ENCODE measurements around the gene INMT. TPM values are rescaled to one million over a fixed set of nuclear protein-coding genes. Genes with fewer than 3 reads are reported as not detected.

Gene INMT
- total and polyA plus RNA-seq, 2 experiments from 2014 or later: 0.09 TPM; not detected in 1

DNA sequence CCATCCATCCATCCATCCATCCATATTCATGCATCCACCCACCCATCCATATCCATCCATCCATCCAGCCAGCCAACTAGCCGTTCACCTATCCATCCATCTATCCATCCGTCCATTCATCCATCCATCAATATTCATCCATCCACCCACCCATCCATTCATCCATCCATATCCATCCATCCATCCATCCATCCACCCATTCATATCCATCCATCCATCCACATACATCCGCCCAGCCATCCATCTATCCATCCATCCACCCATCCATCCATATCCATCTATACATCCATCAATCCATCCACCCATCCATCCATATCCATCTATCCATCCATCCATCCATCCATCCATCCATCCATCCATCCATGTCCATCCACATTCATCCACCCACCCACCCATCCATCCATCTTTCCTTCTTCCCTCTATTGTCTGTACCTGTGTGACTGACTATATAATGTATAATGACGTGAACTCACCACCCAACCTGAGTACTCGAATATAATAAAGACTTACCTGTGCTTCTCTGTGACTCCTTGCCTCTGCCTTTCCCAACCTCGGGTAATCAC, 2.5 kb downstream of the INMT start:
- in situ Hi-C loops (cut with MboI): no loop called here
- Histone ChIP-seq H3K9me3 (ENCODE audit: low read depth) (no peaks in the 10 kb centered on the region), H4K20me1 (ENCODE audit: insufficient read depth) (no peaks in the 10 kb centered on the region), H3K4me2 (ENCODE audit: unreplicated experiment) (no peak overlapping the region), H3K27me3 (replicated peaks; ENCODE audit: insufficient read depth) (no peaks in the 10 kb centered on the region), H3K4me1 (ENCODE audit: insufficient read depth) (peaks cover 26% of the 10 kb centered on the region), H3F3A (ENCODE audit: insufficient read depth) (peaks cover 15% of the 10 kb centered on the region; the same call in 1 of the 2 replicates), H3K4me3 (no peak overlapping the region), H3K27ac (no peak overlapping the region), H3K36me3 (ENCODE audit: low read depth) (no peaks in the 10 kb centered on the region), H2AFZ (no peak overlapping the region), H3K9ac (no peak overlapping the region), H3K9me2 (ENCODE audit: insufficient read depth) (no peaks in the 10 kb centered on the region), H3K79me2 (ENCODE audit: insufficient read depth) (no peaks in the 10 kb centered on the region)
- no peak for DNase-seq
- 72 to 73% methylated on average over 6 of the region's 6 CpGs for WGBS, 2 experiments (ENCODE audit: low coverage in 1 of 2, low lambda C conversion rate in 2 of 2, missing lambda C conversion rate in 2 of 2)
- TF ChIP-seq EZH2 (IDR thresholded peaks at IDR 0.05; ENCODE audit: insufficient read depth, poor library complexity, severe bottlenecking) (no peak), EZH2phosphoT487 (IDR thresholded peaks at IDR 0.05; ENCODE audit: insufficient read depth, low read depth) (no peak)

DNA sequence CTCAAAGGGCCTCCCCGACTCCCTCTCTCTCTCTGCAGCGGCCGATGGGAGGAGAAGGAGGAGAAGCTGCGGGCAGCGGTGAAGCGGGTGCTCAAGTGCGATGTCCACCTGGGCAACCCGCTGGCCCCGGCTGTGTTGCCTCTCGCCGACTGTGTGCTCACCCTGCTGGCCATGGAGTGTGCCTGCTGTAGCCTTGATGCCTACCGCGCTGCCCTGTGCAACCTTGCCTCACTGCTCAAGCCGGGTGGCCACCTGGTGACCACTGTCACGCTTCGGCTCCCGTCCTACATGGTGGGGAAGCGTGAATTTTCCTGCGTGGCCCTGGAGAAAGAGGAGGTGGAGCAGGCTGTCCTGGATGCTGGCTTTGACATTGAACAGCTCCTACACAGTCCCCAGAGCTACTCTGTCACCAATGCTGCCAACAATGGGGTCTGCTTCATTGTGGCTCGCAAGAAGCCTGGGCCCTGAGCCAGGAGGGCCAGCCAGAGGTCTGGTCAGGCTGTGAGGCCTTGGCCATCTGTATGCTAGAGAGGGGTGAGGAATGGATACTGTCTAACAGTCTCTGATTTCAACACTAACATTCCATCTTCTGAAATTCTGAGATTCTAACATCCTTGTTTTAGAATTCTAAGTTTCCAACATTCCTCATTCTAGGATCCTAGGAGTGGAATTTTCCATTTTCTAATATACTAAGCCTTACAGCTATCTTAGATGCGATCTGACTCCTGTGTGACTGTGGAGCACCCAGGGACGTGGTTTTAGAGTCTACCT, 3.6 kb downstream of the INMT start:
- no peak overlapping the region for H3K9ac ChIP-seq
- peaks cover 22% of the 10 kb centered on the region for H3K4me1 ChIP-seq (ENCODE audit: insufficient read depth)
- in situ Hi-C loops (cut with MboI): no loop called here
- H3K9me2 ChIP-seq (ENCODE audit: insufficient read depth): no peaks in the 10 kb centered on the region
- H4K20me1 ChIP-seq (ENCODE audit: insufficient read depth): no peaks in the 10 kb centered on the region
- H3K27ac ChIP-seq: no peak overlapping the region
- no peak overlapping the region for H2AFZ ChIP-seq
- 60 to 61% methylated on average over 20 to 22 of the region's 22 CpGs for WGBS, 2 experiments (ENCODE audit: low coverage in 1 of 2, low lambda C conversion rate in 2 of 2, missing lambda C conversion rate in 2 of 2)
- H3K9me3 ChIP-seq (ENCODE audit: low read depth): no peaks in the 10 kb centered on the region
- no peaks in the 10 kb centered on the region for H3K36me3 ChIP-seq (ENCODE audit: low read depth)
- no peak overlapping the region for H3K4me2 ChIP-seq (ENCODE audit: unreplicated experiment)
- DNase-seq: no peak
- TF ChIP-seq EZH2 (IDR thresholded peaks at IDR 0.05; ENCODE audit: insufficient read depth, poor library complexity, severe bottlenecking) (no peak), EZH2phosphoT487 (IDR thresholded peaks at IDR 0.05; ENCODE audit: insufficient read depth, low read depth) (no peak)
- no peaks in the 10 kb centered on the region; the same call in 1 of the 2 replicates for H3K27me3 ChIP-seq (replicated peaks; ENCODE audit: insufficient read depth)
- H3K79me2 ChIP-seq (ENCODE audit: insufficient read depth): no peaks in the 10 kb centered on the region
- no peak overlapping the region for H3K4me3 ChIP-seq
- H3F3A ChIP-seq (ENCODE audit: insufficient read depth): peaks cover 12% of the 10 kb centered on the region; the same call in 1 of the 2 replicates

DNA sequence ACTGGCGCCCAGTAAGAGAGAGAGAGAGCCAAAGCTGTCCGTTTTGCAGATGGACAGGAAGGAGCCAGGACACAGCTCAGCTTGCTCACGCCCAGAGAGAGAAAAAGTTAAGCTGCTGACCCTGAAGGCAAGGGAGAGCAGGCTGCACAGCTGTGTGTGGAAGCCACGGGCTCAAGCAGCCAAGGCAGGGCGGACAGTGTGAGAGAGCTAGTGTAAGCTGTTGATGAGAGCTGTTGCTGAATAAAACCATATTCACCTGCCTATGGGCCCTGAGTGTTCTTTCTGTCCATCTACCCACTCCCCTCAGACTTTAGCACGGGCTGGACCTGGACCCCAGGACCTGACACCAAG, 5.4 kb downstream of the INMT start:
- H3K27ac ChIP-seq: no peak overlapping the region
- 54 to 59% methylated on average over 6 of the region's 6 CpGs for WGBS, 2 experiments (ENCODE audit: low coverage in 1 of 2, low lambda C conversion rate in 2 of 2, missing lambda C conversion rate in 2 of 2)

GRCh38 chr7:30760514-30761213, 8.7 kb downstream of the INMT start:
- Histone ChIP-seq H3K4me2 (ENCODE audit: unreplicated experiment) (no peak overlapping the region), H3K4me1 (ENCODE audit: insufficient read depth) (no peaks in the 10 kb centered on the region)
- no peak for DNase-seq

More for the DNA sequence above, 5.4 kb downstream of the INMT start:
- Histone ChIP-seq H3F3A (ENCODE audit: insufficient read depth) (no peaks in the 10 kb centered on the region), H3K9me2 (ENCODE audit: insufficient read depth) (no peaks in the 10 kb centered on the region), H3K9ac (no peak overlapping the region), H2AFZ (no peak overlapping the region), H3K9me3 (ENCODE audit: low read depth) (no peaks in the 10 kb centered on the region), H3K4me1 (ENCODE audit: insufficient read depth) (peaks cover 10% of the 10 kb centered on the region), H3K79me2 (ENCODE audit: insufficient read depth) (no peaks in the 10 kb centered on the region), H4K20me1 (ENCODE audit: insufficient read depth) (no peaks in the 10 kb centered on the region), H3K36me3 (ENCODE audit: low read depth) (no peaks in the 10 kb centered on the region), H3K27me3 (replicated peaks; ENCODE audit: insufficient read depth) (no peaks in the 10 kb centered on the region; the same call in 1 of the 2 replicates), H3K4me3 (no peak overlapping the region), H3K4me2 (ENCODE audit: unreplicated experiment) (no peak overlapping the region)
- TF ChIP-seq EZH2phosphoT487 (IDR thresholded peaks at IDR 0.05; ENCODE audit: insufficient read depth, low read depth): no peak
- no peak for TF ChIP-seq EZH2 (IDR thresholded peaks at IDR 0.05; ENCODE audit: insufficient read depth, poor library complexity, severe bottlenecking)
- no peak for DNase-seq
- in situ Hi-C loops (cut with MboI): no loop called here

More at GRCh38 chr7:30760514-30761213, 8.7 kb downstream of the INMT start:
- H3K9me3 ChIP-seq (ENCODE audit: low read depth): no peaks in the 10 kb centered on the region
- H3K27me3 ChIP-seq (replicated peaks; ENCODE audit: insufficient read depth): no peaks in the 10 kb centered on the region; the same call in 1 of the 2 replicates
- H3K36me3 ChIP-seq (ENCODE audit: low read depth): no peaks in the 10 kb centered on the region
- in situ Hi-C loops (cut with MboI): no loop called here
- no peaks in the 10 kb centered on the region for H3K9me2 ChIP-seq (ENCODE audit: insufficient read depth)
- H2AFZ ChIP-seq: no peak overlapping the region
- no peak overlapping the region for H3K4me3 ChIP-seq
- no peak overlapping the region for H3K27ac ChIP-seq
- TF ChIP-seq EZH2phosphoT487 (IDR thresholded peaks at IDR 0.05; ENCODE audit: insufficient read depth, low read depth) (no peak), EZH2 (IDR thresholded peaks at IDR 0.05; ENCODE audit: insufficient read depth, poor library complexity, severe bottlenecking) (no peak)
- H3F3A ChIP-seq (ENCODE audit: insufficient read depth): 0 out of 2 replicates have a peak, but pooled peaks cover 6% of the 10 kb centered on the region
- H4K20me1 ChIP-seq (ENCODE audit: insufficient read depth): no peaks in the 10 kb centered on the region
- WGBS, 2 experiments (ENCODE audit: low coverage in 1 of 2, low lambda C conversion rate in 2 of 2, missing lambda C conversion rate in 2 of 2): 76 to 81% methylated on average over 3 of the region's 3 CpGs
- no peaks in the 10 kb centered on the region for H3K79me2 ChIP-seq (ENCODE audit: insufficient read depth)
- no peak overlapping the region for H3K9ac ChIP-seq

All from GM23248 (cell line).